ENCODE data around the gene ABHD6.
A peak's percentile ranks its signal among the peaks of the same experiment; 100 is the strongest.

Gene ABHD6

DNA sequence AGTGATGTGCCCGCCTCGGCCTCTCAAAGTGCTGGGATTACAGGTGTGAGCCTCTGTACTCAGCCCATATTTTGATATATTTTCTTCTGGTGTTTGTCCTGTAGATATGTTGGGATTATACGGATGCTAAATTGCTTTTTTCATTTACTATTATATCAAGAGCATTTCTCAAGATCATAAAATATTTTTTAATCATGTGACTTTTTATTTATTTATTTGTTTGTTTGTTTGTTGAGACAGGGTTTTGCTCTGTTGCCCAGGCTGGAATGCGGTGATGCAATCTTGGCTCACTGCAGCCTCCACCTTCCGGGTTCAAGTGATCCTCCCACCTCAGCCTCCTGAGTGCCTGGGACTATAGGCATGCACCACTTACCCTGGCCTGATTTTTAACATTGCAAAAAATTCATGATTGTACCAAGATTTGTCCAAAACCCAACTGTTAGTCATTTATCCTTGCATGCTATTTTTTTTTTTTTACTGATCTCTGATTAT lies 92.4 kb downstream of the ABHD6 start:
- Histone ChIP-seq H3F3A (ENCODE audit: insufficient read depth, low read length) (no peaks in the 10 kb centered on the region), H3K79me2 (ENCODE audit: low read length) (peaks cover 16% of the 10 kb centered on the region), H3K27me3 (replicated peaks; ENCODE audit: insufficient read depth, low read length) (no peaks in the 10 kb centered on the region), H3K4me1 (ENCODE audit: low read length) (peaks cover 14% of the 10 kb centered on the region), H3K9me3 (replicated peaks; ENCODE audit: insufficient read depth, low read length) (no peaks in the 10 kb centered on the region), H3K9me2 (replicated peaks; ENCODE audit: insufficient read depth, low read length) (no peaks in the 10 kb centered on the region), H3K4me3 (ENCODE audit: low read length) (no peak overlapping the region), H3K27ac (ENCODE audit: low read length) (no peak overlapping the region), H3K9ac (ENCODE audit: low read length) (no peak overlapping the region), H3K36me3 (replicated peaks; ENCODE audit: insufficient read depth, low read length) (no peaks in the 10 kb centered on the region), H2AFZ (ENCODE audit: low read length) (no peak overlapping the region), H3K4me2 (ENCODE audit: low read depth, low read length) (no peak overlapping the region), H4K20me1 (ENCODE audit: insufficient read depth, low read length) (no peaks in the 10 kb centered on the region)
- no peak for DNase-seq
- TF ChIP-seq CTCF (IDR thresholded peaks at IDR 0.05; ENCODE audit: low read length) (no peak), EZH2phosphoT487 (IDR thresholded peaks at IDR 0.05; ENCODE audit: low read length) (no peak), EZH2 (optimal IDR thresholded peaks at IDR 0.05; ENCODE audit: low read depth, low read length) (no peak)

DNA sequence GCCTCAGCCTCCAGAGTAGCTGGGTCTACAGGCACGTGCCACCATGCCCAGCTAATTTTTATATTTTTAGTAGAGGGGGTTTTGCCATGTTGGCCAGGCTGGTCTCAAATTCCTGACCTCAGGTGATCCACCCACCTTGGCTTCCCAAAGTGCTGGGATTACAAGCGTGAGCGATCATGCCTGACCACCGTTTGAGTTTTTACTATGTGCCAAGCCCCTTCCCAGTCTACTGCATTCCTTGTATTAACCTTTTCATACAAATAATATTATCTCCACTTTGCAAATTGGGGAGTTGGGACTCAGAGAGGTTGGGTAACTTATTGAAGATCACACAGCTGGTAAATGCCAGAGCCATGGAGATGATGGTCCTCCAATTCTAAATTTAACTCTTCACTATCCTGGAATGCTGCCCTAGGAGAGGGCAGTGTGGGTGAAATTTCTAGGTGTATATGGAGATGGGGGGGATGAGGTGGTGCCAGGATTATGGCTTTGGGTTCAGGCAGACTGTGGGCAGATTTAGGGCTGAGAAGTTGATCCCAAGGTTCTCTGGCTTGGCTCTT lies 94.1 kb downstream of the ABHD6 start:
- Histone ChIP-seq H3K9me2 (replicated peaks; ENCODE audit: insufficient read depth, low read length) (no peaks in the 10 kb centered on the region), H3K4me3 (ENCODE audit: low read length) (no peak overlapping the region), H3K4me2 (ENCODE audit: low read depth, low read length) (no peak overlapping the region), H3F3A (ENCODE audit: insufficient read depth, low read length) (no peaks in the 10 kb centered on the region), H3K79me2 (ENCODE audit: low read length) (peaks cover 19% of the 10 kb centered on the region), H3K4me1 (ENCODE audit: low read length) (peaks cover 6% of the 10 kb centered on the region; the same call in 1 of the 2 replicates), H3K9ac (ENCODE audit: low read length) (no peak overlapping the region), H3K36me3 (replicated peaks; ENCODE audit: insufficient read depth, low read length) (no peaks in the 10 kb centered on the region), H3K27me3 (replicated peaks; ENCODE audit: insufficient read depth, low read length) (no peaks in the 10 kb centered on the region), H2AFZ (ENCODE audit: low read length) (no peak overlapping the region), H3K27ac (ENCODE audit: low read length) (no peak overlapping the region), H4K20me1 (ENCODE audit: insufficient read depth, low read length) (no peaks in the 10 kb centered on the region), H3K9me3 (replicated peaks; ENCODE audit: insufficient read depth, low read length) (no peaks in the 10 kb centered on the region)
- no peak for TF ChIP-seq EZH2 (optimal IDR thresholded peaks at IDR 0.05; ENCODE audit: low read depth, low read length)
- TF ChIP-seq CTCF (IDR thresholded peaks at IDR 0.05; ENCODE audit: low read length), result no peak
- no peak for TF ChIP-seq EZH2phosphoT487 (IDR thresholded peaks at IDR 0.05; ENCODE audit: low read length)
- no peak for DNase-seq

- peak; percentile 25 for TF ChIP-seq CTCF (IDR thresholded peaks at IDR 0.05; ENCODE audit: low read length)
- TF ChIP-seq EZH2phosphoT487 (IDR thresholded peaks at IDR 0.05; ENCODE audit: low read length), result no peak
- no peak for TF ChIP-seq EZH2 (optimal IDR thresholded peaks at IDR 0.05; ENCODE audit: low read depth, low read length)
- H4K20me1 ChIP-seq (ENCODE audit: insufficient read depth, low read length), result no peaks in the 10 kb centered on the region
- peak within 1 kb of the TSS; percentile 99 for H2AFZ ChIP-seq (ENCODE audit: low read length)
- peaks cover 6% of the 10 kb centered on the region; the same call in 1 of the 2 replicates for H3K4me1 ChIP-seq (ENCODE audit: low read length)
- no peaks in the 10 kb centered on the region for H3K9me2 ChIP-seq (replicated peaks; ENCODE audit: insufficient read depth, low read length)
- no peaks in the 10 kb centered on the region for H3F3A ChIP-seq (ENCODE audit: insufficient read depth, low read length)
- no peak within 1 kb of the TSS for H3K27ac ChIP-seq (ENCODE audit: low read length)
- no peaks in the 10 kb centered on the region for H3K36me3 ChIP-seq (replicated peaks; ENCODE audit: insufficient read depth, low read length)
- DNase-seq, result peak; percentile 78
- H3K4me3 ChIP-seq (ENCODE audit: low read length), result peak within 1 kb of the TSS; percentile 89
- no peaks in the 10 kb centered on the region for H3K9me3 ChIP-seq (replicated peaks; ENCODE audit: insufficient read depth, low read length)
- peak within 1 kb of the TSS; percentile 99 for H3K4me2 ChIP-seq (ENCODE audit: low read depth, low read length)
- no peaks in the 10 kb centered on the region for H3K27me3 ChIP-seq (replicated peaks; ENCODE audit: insufficient read depth, low read length)
- peaks cover 19% of the 10 kb centered on the region for H3K79me2 ChIP-seq (ENCODE audit: low read length)
- H3K9ac ChIP-seq (ENCODE audit: low read length), result peak within 1 kb of the TSS; percentile 58
Observed at GRCh38 chr3:58332575-58333188, 95.1 kb downstream of the ABHD6 start, which contains the start of gene PXK. PXK (plus strand) TSS chr3:58332892; CDS start chr3:58332989, 97 bp downstream.

Data from MM.1S (cell line).